ENCODE measurements around the gene PSMB2. TPM values are rescaled to one million over a fixed set of nuclear protein-coding genes. Genes with fewer than 3 reads are reported as not detected.

The PSMB2 gene
- total and polyA plus RNA-seq, 10 of the 15 experiments (the other 5 are each of a cell fraction or from before 2014, with no cell fraction given), result 71.7 to 299 (median 145) TPM

DNA sequence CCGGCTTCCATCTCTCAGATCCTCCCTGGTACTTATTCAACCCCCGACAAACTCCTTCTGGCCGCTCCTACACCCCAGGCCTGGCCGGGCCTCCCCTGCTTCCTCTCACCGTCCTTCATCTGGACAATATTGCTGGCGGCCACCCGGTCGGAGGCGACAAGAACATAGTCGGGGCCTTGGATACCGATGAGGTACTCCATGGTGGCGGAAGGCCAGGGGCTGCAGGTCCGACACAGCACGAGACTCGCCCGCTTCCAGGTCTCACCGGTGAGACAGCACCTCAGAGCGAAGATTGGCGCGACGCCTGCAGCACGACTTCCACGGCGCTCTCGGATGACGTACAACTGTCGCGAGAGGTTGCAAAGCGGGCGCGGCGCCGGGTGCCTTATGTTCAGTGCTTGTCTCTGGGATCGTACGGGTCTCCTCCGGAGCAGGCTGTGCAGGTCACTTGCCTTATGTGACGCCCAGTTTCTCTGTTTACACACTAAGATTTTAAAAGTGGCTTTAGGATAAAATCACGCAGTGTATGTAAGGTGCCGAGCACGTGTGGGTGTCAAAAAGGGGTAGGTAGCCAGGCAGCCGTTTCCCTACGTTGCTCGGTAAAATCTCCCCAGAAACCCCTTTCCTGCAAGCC, at the start of gene PSMB2 (continued):
- TF ChIP-seq CUX1 (IDR thresholded peaks at IDR 0.05; ENCODE audit: insufficient replicate concordance, low read depth, low read length), result no peak
- TF ChIP-seq NR2C1 (IDR thresholded peaks at IDR 0.05), result no peak
- TF ChIP-seq NRF1 (conservative IDR thresholded peaks at IDR 0.05; ENCODE audit: low read depth, low read length), result no peak
- peak; percentile 99 for TF ChIP-seq CREB1 (IDR thresholded peaks at IDR 0.05; ENCODE audit: low read depth)
- TF ChIP-seq BHLHE40 (IDR thresholded peaks at IDR 0.05; ENCODE audit: borderline replicate concordance in 1 of 2, low read depth in 2 of 2, low read length in 1 of 2), result peak; percentile 89 to 95

DNA sequence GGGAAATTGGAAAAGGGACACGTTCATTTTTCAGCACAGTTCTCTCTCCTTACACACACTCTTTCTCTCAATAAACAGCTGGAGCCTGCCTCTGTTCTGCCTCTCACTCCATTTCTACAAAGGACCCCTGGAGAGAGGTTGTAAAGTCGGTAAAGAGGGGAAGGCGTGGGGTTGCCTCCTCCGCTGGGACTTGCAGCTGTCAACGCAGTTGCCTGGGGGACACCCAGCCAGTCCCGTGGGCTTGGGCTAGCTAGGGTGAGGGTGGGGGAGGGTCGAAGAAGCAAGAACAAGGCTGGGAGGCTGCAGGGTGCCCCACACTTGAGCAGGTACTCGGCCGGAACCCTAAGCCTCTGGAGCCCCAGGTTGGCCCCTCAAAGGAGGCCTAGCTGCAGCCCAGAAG, 49.8 kb upstream of the PSMB2 start:
- CTCF ChIA-PET, result no interaction called here
- RAD21 ChIA-PET (ENCODE audit: unreplicated experiment), result no interaction called here
- FAIRE-seq, result no peak
- SMC1A ChIA-PET (ENCODE audit: uncharacterized antibody, unreplicated experiment), result no interaction called here
- Histone ChIP-seq H4K20me1 (ENCODE audit: control insufficient read depth, insufficient read depth) (no peaks in the 10 kb centered on the region), H3K27ac (ENCODE audit: control insufficient read depth, insufficient read depth) (no peak overlapping the region), H3K4me3 (no peak overlapping the region), H3K27me3 (replicated peaks in 1 of 2; ENCODE audit: control insufficient read depth in 2 of 2, insufficient read depth in 2 of 2, low read length in 1 of 2) (peaks cover 0 to 2% of the 10 kb centered on the region in 2 experiments; a peak in 2 of 4 replicates), H3K9me3 (replicated peaks; ENCODE audit: control insufficient read depth, insufficient read depth, low read length) (no peaks in the 10 kb centered on the region), H3K9ac (ENCODE audit: control insufficient read depth, insufficient read depth, low read length) (no peak overlapping the region), H3K79me2 (ENCODE audit: control insufficient read depth, insufficient read depth, low read length) (no peaks in the 10 kb centered on the region), H3K4me2 (ENCODE audit: control insufficient read depth, insufficient read depth) (no peak overlapping the region), H3K4me1 (ENCODE audit: control insufficient read depth, insufficient read depth, low read length) (no peaks in the 10 kb centered on the region), H2AFZ (ENCODE audit: control insufficient read depth, low read depth, low read length) (no peak overlapping the region), H3K36me3 (ENCODE audit: control insufficient read depth in 2 of 2, insufficient read depth in 2 of 2, low read length in 1 of 2) (no peaks in the 10 kb centered on the region)
- in situ Hi-C loops (cut with MboI), result no loop called here
- POLR2A ChIA-PET, result interaction anchor here (0.6 kb wide), 1 partner anchor 700 kb away, joined by 3 read pairs; no protein-coding TSS in a partner anchor
- no peak for DNase-seq (ENCODE audit: low read depth, low spot score)
- WGBS (ENCODE audit: insufficient coverage, insufficient replicate concordance, low lambda C conversion rate, missing lambda C conversion rate), result 32% methylated on average over 9 of the region's 9 CpGs
- no TSS peak for BruUV-seq (replicated peaks)
- ATAC-seq, result no peak
- TF ChIP-seq ZBTB11 (CRISPR knock-in tag; IDR thresholded peaks at IDR 0.05) (no peak), MEF2A (IDR thresholded peaks at IDR 0.05; ENCODE audit: insufficient read depth, low read depth, low read length) (no peak), RFX5 (IDR thresholded peaks at IDR 0.05; ENCODE audit: low read depth, low read length) (no peak), ZSCAN29 (IDR thresholded peaks at IDR 0.05) (no peak)
- intact Hi-C loops (cut with micrococcal nuclease; ENCODE audit: unreplicated experiment), result no loop called here
